Activated CD8-positive, alpha-beta T cell treated with anti-CD3 and anti-CD28 coated beads for 36 hours (primary cell): ENCODE results near the gene TGDS. TPM values are rescaled to one million over a fixed set of nuclear protein-coding genes. Genes with fewer than 3 reads are reported as not detected.
"Not testable (repeated sequence)": the region's sequence is repeated elsewhere in the genome, so short reads cannot be mapped to it uniquely, and the experiment has no call there.

Source experiments
- ATAC-seq: fragments of 200-7000 bp; cut with Tn5 transposase; one replicate; pipeline ENCODE4 v1.10.0; 2021; ENCODE audit warnings: mild to moderate bottlenecking, moderate library complexity
- CTCF ChIA-PET: fragments of 350-600 bp; sonication (Branson Sonifier 250); formaldehyde crosslinking; loops from one replicate; lab custom pipeline; 2021; ENCODE audit warnings: antibody characterized with exemption; lab: Charles Lee
- POLR2A ChIA-PET: fragments of 350-600 bp; sonication (Branson Sonifier 250); formaldehyde crosslinking; loops from one replicate; lab custom pipeline; 2021; ENCODE audit warnings: antibody characterized with exemption; lab: Charles Lee
- DNase-seq: peaks from one replicate; pipeline ENCODE4 v3.0.0-alpha.2; 2020
- H3K27ac Mint-ChIP-seq: one replicate; pipeline ENCODE4 v1.8.0; 2021; ENCODE audit warnings: mild to moderate bottlenecking, mixed read lengths
- H3K27me3 Mint-ChIP-seq: one replicate; pipeline ENCODE4 v1.8.0; 2021; ENCODE audit warnings: mixed read lengths
- H3K36me3 Mint-ChIP-seq: one replicate; pipeline ENCODE4 v1.8.0; 2021; ENCODE audit warnings: low read depth, mixed read lengths
- H3K4me1 Mint-ChIP-seq: one replicate; pipeline ENCODE4 v1.8.0; 2021; ENCODE audit warnings: low read depth, mixed read lengths
- H3K4me3 Mint-ChIP-seq: one replicate; pipeline ENCODE4 v1.8.0; 2021; ENCODE audit warnings: mild to moderate bottlenecking, moderate library complexity, mixed read lengths
- H3K9me3 Mint-ChIP-seq: one replicate; pipeline ENCODE4 v1.8.0; 2021; ENCODE audit warnings: mixed read lengths
- CTCF ChIP-seq: fragments of 200-600 bp; IDR thresholded peaks from one replicate; pipeline ENCODE4 v1.8.0; 2022; ENCODE audit warnings: antibody characterized with exemption, mild to moderate bottlenecking
- intact Hi-C: fragments of 100-400 bp; cut with micrococcal nuclease; formaldehyde crosslinking; loops from one replicate; pipeline ENCODE4 v1.10.0; 2022
- total RNA-seq, 2 experiments: library from RNA; stranded (reverse); gene quantifications; one replicate each; pipeline ENCODE4 v1.2.3, GENCODE V29; 2021

The TGDS gene
- total RNA-seq, 2 experiments from 2014 or later, result 24.0 to 27.0 TPM

GRCh38 chr13:94535775-94536174, 60.2 kb downstream of the TGDS start:
- Mint-ChIP-seq H3K4me3 (no peak overlapping the region), H3K36me3 (no peaks in the 10 kb centered on the region), H3K4me1 (peaks cover 11% of the 10 kb centered on the region), H3K27ac (peak overlapping the region; percentile 16), H3K9me3 (peaks cover 1% of the 10 kb centered on the region), H3K27me3 (no peaks in the 10 kb centered on the region)
- ATAC-seq, result peak; percentile 45
- DNase-seq, result no peak
- CTCF ChIA-PET, result interaction anchor here (1.1 to 1.2 kb wide), 2 partner anchors 49 to 100 kb away, joined by 3 read pairs; no protein-coding TSS in a partner anchor
- intact Hi-C loops, result no loop called here
- POLR2A ChIA-PET, result interaction anchor here (1.0 to 1.5 kb wide), 2 partner anchors 13 to 60 kb away, joined by 3 to 5 read pairs; partner anchors contain the start of gene TGDS
- no peak for TF ChIP-seq CTCF

GRCh38 chr13:94535231-94535630, 60.7 kb downstream of the TGDS start:
- DNase-seq (no peak), ATAC-seq (no peak)
- Mint-ChIP-seq H3K27ac (no peak overlapping the region), H3K27me3 (no peaks in the 10 kb centered on the region), H3K4me1 (peaks cover 11% of the 10 kb centered on the region), H3K4me3 (no peak overlapping the region), H3K36me3 (no peaks in the 10 kb centered on the region), H3K9me3 (peaks cover 1% of the 10 kb centered on the region)
- ChIA-PET CTCF (interaction anchor here (1.2 kb wide), 1 partner anchor 49 kb away, joined by 3 read pairs; no protein-coding TSS in a partner anchor), POLR2A (interaction anchor here (1.0 to 1.5 kb wide), 2 partner anchors 14 to 61 kb away, joined by 3 to 5 read pairs; partner anchors contain the start of gene TGDS)
- TF ChIP-seq CTCF, result no peak
- intact Hi-C loops, result no loop called here

- Mint-ChIP-seq H3K27me3 (peaks cover 2% of the 10 kb centered on the region), H3K4me1 (peaks cover 11% of the 10 kb centered on the region), H3K36me3 (no peaks in the 10 kb centered on the region), H3K4me3 (no peak overlapping the region), H3K27ac (no peak overlapping the region), H3K9me3 (peaks cover 3% of the 10 kb centered on the region)
- ChIA-PET POLR2A (no interaction called here), CTCF (no interaction called here)
- intact Hi-C loops, result no loop called here
- ATAC-seq (no peak), DNase-seq (no peak)
- TF ChIP-seq CTCF, result no peak
These were observed 61.8 kb downstream of the TGDS start for GRCh38 chr13:94534166-94534565.

- ATAC-seq, intact Hi-C loops, H3K9me3 Mint-ChIP-seq, H3K4me3 Mint-ChIP-seq, H3K27me3 Mint-ChIP-seq, H3K27ac Mint-ChIP-seq, H3K36me3 Mint-ChIP-seq, DNase-seq, CTCF ChIA-PET, POLR2A ChIA-PET: not testable (repeated sequence)
- H3K4me1 Mint-ChIP-seq, result peaks cover 11% of the 10 kb centered on the region
These were observed 63.7 kb downstream of the TGDS start for GRCh38 chr13:94532278-94532677.

- H3K27ac Mint-ChIP-seq, ATAC-seq, intact Hi-C loops, H3K4me1 Mint-ChIP-seq, DNase-seq, H3K9me3 Mint-ChIP-seq, H3K4me3 Mint-ChIP-seq, H3K27me3 Mint-ChIP-seq, H3K36me3 Mint-ChIP-seq: not testable (repeated sequence)
- CTCF ChIA-PET, result interaction anchor here (0.8 to 1.6 kb wide), 2 partner anchors 91 to 94 kb away, joined by 4 to 5 read pairs; no protein-coding TSS in a partner anchor
- POLR2A ChIA-PET, result interaction anchor here (0.6 kb wide), 1 partner anchor 30 kb away, joined by 3 read pairs; no protein-coding TSS in a partner anchor
These were observed 69.0 kb downstream of the TGDS start for GRCh38 chr13:94526956-94527355.

- no peaks in the 10 kb centered on the region for H3K36me3 Mint-ChIP-seq
- H3K4me1 Mint-ChIP-seq, result no peaks in the 10 kb centered on the region
- DNase-seq (no peak), ATAC-seq (no peak)
- H3K9me3 Mint-ChIP-seq, result peaks cover 3% of the 10 kb centered on the region
- no peak for TF ChIP-seq CTCF
- CTCF ChIA-PET, result interaction anchor here (0.8 to 1.6 kb wide), 2 partner anchors 90 to 95 kb away, joined by 4 to 5 read pairs; no protein-coding TSS in a partner anchor
- POLR2A ChIA-PET, result no interaction called here
- intact Hi-C loops, result no loop called here
- no peak overlapping the region for H3K4me3 Mint-ChIP-seq
- H3K27ac Mint-ChIP-seq, result no peak overlapping the region
- peaks cover 2% of the 10 kb centered on the region for H3K27me3 Mint-ChIP-seq
These were observed 70.2 kb downstream of the TGDS start for GRCh38 chr13:94525781-94526180.
